ENCODE results near the gene ROR2.

Gene ROR2

GRCh38 chr9:91771864-91772263, 178.2 kb downstream of the ROR2 start:
- no peak for DNase-seq (ENCODE audit: low spot score)

- peak; percentile 93 for DNase-seq (ENCODE audit: low spot score)
Observed at GRCh38 chr9:91771027-91771426, 179.0 kb downstream of the ROR2 start.

GRCh38 chr9:91770229-91770628, 179.8 kb downstream of the ROR2 start:
- DNase-seq (ENCODE audit: low spot score): no peak

- no peak for DNase-seq (ENCODE audit: low spot score)
Observed at GRCh38 chr9:91768977-91769916, 180.8 kb downstream of the ROR2 start.

- DNase-seq (ENCODE audit: low spot score): no peak
Observed at GRCh38 chr9:91768507-91768906, 181.5 kb downstream of the ROR2 start.

GRCh38 chr9:91766315-91767069, 183.5 kb downstream of the ROR2 start:
- DNase-seq (ENCODE audit: low spot score): no peak

- DNase-seq (ENCODE audit: low spot score): no peak
Observed at GRCh38 chr9:91765296-91765695, 184.7 kb downstream of the ROR2 start.

GRCh38 chr9:91764661-91765060, 185.4 kb downstream of the ROR2 start:
- DNase-seq (ENCODE audit: low spot score): no peak

- no peak for DNase-seq (ENCODE audit: low spot score)
Observed at GRCh38 chr9:91761362-91761761, 188.7 kb downstream of the ROR2 start.

GRCh38 chr9:91760906-91761305, 189.1 kb downstream of the ROR2 start:
- DNase-seq (ENCODE audit: low spot score): no peak

- DNase-seq (ENCODE audit: low spot score): peak; percentile 68
Observed at GRCh38 chr9:91758491-91758981, 191.5 kb downstream of the ROR2 start.

GRCh38 chr9:91757782-91758181, 192.2 kb downstream of the ROR2 start:
- no peak for DNase-seq (ENCODE audit: low spot score)

- no peak for DNase-seq (ENCODE audit: low spot score)
Observed at GRCh38 chr9:91756510-91756780, 193.6 kb downstream of the ROR2 start.

- peak; percentile 48 for DNase-seq (ENCODE audit: low spot score)
Observed at GRCh38 chr9:91755761-91756509, 194.1 kb downstream of the ROR2 start.

GRCh38 chr9:91753711-91754110, 196.3 kb downstream of the ROR2 start:
- DNase-seq (ENCODE audit: low spot score): no peak

- DNase-seq (ENCODE audit: low spot score): peak; percentile 72
Observed at GRCh38 chr9:91751922-91752321, 198.1 kb downstream of the ROR2 start.

GRCh38 chr9:91750343-91750742, 199.7 kb downstream of the ROR2 start:
- DNase-seq (ENCODE audit: low spot score): peak; percentile 28

GRCh38 chr9:91746904-91747303, 203.1 kb downstream of the ROR2 start:
- no peak for DNase-seq (ENCODE audit: low spot score)

- no peak for DNase-seq (ENCODE audit: low spot score)
Observed at GRCh38 chr9:91746357-91746756, 203.7 kb downstream of the ROR2 start.

- no peak for DNase-seq (ENCODE audit: low spot score)
Observed at GRCh38 chr9:91744114-91744513, 205.9 kb downstream of the ROR2 start.

GRCh38 chr9:91741522-91741921, 208.5 kb downstream of the ROR2 start:
- peak; percentile 81 for DNase-seq (ENCODE audit: low spot score)

GRCh38 chr9:91740701-91741100, 209.3 kb downstream of the ROR2 start:
- peak; percentile 81 for DNase-seq (ENCODE audit: low spot score)
